Skeletal muscle cell (primary cell): ENCODE measurements around the gene ARHGAP25.

Experiments used
- DNase-seq: peaks from one replicate; pipeline ENCODE4 v3.0.0-alpha.2; 2010; ENCODE audit warnings: low read depth
- H3K4me3 ChIP-seq: 2 replicates; pipeline ENCODE4 v1.5.1; 2011; ENCODE audit warnings: low read depth, mild to moderate bottlenecking, control low read depth, low read length, moderate library complexity

The ARHGAP25 gene

DNA sequence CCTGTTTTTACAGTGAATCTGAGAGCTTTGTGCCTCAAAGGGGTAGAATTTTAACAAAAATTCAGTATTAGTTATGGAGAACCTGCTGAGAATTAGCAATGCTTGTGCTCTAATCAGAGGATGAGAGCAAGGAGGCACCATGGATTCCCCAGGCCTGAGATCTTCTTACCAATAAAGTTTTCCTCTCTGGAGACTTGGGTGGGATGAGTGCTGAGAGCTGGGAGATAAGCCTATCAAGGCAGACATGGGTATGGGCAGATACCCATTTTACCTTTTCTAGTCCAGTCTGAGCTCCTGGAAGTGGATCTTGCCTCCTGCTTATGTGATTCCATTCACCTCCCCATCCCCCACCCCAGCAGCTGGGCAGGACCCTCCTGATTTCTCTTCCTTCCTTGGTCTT is 82.7 kb downstream of the ARHGAP25 start:
- no peak overlapping the region for H3K4me3 ChIP-seq
- DNase-seq, result no peak

DNA sequence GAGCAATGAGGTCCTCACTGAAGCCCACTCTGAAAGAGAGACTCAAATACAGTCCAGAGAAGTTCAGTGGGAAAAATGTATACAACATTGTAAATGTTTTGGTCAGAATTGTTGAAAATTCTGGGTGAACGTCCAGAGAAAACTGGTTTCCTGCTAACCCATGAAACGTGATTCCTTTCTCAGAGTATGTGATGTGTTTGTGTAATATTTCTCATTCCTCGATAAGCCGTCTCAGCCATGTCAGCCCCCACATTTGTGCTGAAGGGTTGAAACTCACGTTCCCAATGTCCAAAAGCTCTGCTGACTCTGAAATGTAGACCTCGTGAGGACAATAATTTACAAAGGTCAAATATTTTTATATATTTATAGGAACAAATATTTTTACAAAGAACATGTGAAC is 84.9 kb downstream of the ARHGAP25 start:
- no peak overlapping the region for H3K4me3 ChIP-seq
- no peak for DNase-seq

DNA sequence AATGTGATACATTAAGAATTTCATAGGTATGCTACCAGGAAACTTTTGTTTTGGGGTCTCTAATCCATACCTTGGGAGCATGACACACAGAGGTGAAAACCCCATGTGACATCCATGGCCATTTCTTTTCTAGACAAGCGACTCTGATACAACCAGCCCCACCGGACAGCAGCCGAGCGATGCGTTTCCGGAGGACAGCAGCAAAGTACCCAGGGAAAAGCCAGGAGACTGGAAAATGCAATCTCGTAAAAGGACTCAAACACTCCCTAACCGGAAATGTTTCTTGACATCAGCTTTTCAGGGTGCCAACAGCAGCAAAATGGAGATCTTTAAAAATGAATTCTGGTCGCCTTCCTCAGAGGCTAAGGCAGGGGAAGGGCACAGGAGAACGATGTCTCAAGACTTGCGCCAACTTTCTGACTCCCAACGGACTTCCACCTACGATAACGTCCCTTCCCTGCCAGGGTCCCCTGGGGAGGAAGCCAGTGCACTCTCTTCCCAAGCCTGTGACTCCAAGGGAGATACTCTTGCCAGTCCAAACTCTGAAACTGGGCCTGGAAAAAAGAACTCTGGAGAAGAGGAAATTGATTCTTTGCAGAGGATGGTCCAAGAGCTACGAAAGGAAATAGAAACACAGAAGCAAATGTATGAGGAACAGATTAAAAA is 87.7 kb downstream of the ARHGAP25 start:
- H3K4me3 ChIP-seq, result no peak overlapping the region
- no peak for DNase-seq

DNA sequence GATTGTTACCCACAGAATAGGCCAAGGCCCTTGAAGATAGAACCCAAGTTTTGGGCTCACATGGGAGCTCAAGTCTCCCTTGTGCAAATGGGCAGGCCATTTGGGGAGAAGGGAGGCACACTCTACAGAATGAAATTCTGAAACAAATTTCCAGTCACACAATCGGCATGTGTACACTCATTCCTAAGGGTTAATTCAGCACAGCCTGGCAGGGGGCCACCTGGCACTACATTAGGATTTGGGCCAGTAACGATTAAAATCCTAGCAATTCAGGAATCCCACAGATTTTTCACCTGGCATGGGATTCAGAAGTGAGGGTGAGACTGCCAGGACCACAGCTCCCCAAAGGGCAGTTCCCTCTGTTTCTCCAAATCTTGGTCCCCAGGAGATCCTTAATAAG is 90.2 kb downstream of the ARHGAP25 start:
- DNase-seq, result no peak
- H3K4me3 ChIP-seq, result no peak overlapping the region

DNA sequence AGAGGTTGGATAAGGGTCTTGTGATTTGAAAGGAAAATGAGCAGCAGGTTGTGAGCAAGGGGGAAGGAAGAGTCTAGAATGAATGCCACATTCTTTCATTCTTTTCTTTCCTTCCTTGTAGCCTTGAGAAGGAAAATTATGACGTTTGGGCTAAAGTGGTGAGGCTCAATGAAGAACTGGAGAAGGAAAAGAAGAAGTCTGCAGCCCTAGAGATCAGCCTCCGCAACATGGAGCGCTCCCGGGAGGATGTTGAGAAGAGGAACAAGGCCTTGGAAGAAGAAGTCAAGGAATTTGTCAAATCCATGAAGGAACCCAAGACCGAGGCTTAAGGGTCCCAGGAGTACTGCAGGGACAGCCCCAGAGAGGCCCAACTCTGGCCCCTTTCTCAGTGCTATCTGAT is 91.3 kb downstream of the ARHGAP25 start:
- no peak for DNase-seq
- H3K4me3 ChIP-seq, result no peak overlapping the region

DNA sequence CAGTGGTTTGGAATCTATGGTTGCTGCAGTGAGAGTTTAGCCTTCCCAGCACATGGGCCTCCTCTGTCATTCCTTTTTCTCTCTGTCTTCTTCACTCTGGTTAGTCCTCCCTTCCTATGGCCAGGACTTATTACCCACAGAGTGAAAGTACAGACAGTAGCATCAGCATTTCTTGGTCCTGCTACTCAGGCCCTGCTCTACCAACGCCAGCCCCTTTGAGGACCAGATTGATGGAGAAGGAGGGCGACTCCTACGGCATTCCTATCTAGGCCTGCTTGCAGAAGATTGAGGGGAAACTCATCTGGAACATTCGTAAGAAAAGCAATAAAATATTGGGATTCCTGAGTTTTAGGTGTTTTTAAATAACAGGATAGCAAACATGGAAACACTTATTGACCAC is 93.1 kb downstream of the ARHGAP25 start:
- H3K4me3 ChIP-seq, result no peak overlapping the region
- no peak for DNase-seq

DNA sequence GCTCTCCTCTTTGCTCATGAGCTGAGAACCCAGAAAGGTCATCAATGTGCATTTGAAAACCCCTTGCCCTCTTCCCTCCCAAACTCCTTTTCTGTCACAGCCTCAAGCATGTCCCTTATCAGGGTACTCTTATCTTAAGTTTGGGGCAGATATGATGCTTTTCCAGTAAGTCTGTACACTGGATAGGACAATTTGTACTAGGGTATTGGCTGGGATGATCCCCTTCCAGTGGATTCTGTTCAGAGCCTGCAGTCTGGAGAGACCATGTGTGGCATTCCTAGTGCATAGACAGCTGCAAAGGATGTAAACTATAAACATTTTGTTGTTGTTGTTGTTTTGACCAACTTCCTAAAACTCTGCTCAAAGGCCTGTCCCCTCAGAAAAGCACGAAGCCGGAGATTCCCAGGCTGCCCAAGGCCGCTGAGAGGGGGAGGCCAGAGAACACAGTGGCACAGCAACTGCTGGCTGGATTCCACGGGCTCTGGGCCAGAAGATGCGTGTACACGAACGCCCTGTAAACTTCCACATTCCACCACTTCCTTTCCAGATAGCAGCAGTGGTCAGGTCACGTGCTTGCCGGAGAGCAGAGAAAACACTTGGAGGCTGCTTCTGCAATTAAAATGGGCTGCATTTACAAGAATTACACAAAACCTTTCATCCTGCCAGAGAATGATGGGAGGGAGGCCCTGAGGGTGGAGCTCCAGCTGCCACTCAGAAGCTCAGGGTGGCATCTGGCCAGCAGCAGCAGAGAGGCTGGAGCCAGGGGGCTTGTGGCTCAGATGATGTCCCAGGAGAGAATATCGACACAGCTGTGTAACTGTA is 94.5 kb downstream of the ARHGAP25 start:
- DNase-seq, result peak; percentile 89

DNA sequence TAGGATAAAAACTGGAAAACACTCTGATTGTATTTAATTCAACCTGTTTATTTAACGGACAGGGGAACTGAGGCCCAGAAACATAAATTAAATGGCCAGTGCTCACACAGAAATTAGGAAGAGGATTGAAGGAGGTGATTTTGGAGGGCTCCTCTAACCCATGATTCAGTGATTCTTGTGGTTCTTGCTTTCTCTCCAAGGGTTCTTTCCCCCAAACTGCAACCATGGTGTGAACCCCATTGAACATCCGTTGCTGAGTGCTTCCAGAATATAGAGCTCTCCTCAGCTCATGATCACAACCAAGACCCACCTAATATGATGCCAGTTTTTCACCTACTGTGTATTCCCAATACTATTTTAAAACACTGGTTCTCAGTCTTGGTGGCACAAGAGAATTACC is 95.1 kb downstream of the ARHGAP25 start:
- no peak for DNase-seq

More for the DNA sequence above, 94.5 kb downstream of the ARHGAP25 start:
- H3K4me3 ChIP-seq, result no peak overlapping the region

DNA sequence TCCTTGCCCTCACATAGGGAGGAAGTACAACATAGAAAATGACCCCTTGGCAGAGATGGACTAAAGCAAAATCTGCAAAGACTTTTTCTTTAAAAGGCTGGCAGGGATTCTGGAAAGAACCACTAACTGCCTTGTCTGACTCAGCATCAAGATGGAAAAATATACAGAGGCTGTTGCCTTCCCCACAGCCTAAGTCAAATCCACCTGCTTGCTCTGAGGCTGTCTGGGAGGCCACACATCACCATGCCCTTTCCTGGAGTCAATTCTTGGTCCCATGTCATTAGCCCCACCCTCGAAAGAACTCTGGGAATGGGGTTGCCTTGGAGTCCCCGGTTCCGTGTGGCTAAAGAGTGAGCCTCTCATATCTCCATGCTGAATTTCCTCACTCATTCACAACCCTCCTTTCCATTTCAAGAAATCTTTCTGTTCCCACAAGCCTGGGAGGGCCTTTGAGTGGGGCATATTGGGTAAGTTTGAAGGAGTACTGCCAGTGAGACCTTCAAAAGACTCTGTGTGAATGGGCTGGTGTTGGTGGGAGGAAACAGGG is 97.1 kb downstream of the ARHGAP25 start:
- DNase-seq, result no peak
- H3K4me3 ChIP-seq, result no peak overlapping the region

More for the DNA sequence above, 95.1 kb downstream of the ARHGAP25 start:
- H3K4me3 ChIP-seq, result no peak overlapping the region

DNA sequence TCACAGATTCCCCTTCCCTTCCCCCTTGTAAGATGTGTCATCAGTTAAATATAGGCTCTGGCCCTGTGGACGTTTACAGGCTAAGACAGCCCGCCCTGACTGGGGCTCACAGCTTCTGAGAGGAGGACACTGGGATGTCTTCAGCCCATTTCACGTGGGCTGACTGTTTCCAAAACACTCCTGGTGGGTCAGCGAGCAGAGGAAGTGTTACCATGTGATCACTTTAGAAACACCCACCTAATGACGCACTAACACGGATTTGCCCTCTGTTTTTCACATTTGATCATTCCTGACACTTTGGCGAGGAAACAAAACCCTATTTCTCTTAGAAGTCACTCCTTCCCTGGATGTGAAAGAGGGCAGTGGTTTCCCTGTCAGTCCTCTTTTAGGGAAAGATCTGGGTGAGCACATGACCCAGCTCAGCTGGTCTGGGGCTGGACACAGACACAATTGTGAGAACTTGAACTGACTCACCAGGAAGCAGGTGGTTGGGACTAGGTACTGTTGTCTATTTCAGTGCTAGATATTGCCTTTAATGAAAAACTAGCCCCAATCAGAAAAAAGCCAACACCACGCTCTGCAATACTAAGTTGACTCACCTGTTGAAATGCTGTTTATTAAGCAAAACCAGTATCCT is 97.7 kb downstream of the ARHGAP25 start:
- H3K4me3 ChIP-seq, result no peak overlapping the region
- DNase-seq, result peak; percentile 40

DNA sequence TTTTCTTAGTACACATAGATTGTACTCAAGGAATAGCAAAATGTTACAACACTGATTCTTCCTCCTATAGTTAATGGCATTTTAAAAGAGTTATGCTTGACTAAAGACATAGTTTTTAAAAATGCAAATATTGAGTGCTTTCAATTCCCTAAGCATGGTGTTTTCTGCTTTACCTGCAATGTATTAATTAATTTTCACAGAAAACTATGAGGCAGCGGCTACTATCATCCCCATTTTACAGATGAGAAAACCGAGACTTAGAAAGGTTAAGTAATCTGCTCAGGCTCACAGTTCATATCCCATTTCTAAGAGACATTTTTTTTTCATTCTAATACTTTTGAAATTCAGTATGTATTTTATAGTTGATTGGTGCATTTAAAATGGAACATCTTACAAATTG is 98.6 kb downstream of the ARHGAP25 start:
- H3K4me3 ChIP-seq, result no peak overlapping the region
- no peak for DNase-seq

DNA sequence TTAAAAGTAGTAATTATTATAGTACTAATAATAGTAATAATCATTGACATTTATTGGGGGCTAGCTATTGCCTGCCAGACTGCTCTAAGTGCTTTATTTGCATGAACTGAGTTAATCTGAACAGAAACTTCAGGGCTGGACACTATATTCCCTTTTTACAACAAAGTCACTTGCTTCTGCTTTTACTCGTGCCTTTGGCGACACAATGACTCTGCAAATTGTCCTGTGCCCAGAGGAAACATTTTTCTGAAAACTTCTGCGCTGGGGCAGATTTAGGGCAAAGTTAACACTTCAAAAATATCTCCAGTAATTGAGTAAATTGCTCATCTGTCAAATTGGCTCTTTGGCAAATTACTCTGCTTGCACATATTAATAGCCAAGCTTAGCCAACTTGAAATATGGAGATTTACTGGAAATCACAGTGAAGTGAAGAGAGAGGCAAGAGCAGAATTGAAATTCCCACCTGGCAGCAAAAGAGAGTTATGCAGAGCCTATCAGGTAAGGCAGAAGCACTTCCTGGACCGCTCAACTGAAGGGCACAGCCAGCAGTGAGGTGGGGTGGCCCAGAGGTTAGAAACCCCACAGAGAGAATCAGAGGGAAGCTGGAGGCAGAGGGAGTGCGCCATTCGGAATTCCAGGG is 100.2 kb downstream of the ARHGAP25 start:
- no peak for DNase-seq
- H3K4me3 ChIP-seq, result no peak overlapping the region

DNA sequence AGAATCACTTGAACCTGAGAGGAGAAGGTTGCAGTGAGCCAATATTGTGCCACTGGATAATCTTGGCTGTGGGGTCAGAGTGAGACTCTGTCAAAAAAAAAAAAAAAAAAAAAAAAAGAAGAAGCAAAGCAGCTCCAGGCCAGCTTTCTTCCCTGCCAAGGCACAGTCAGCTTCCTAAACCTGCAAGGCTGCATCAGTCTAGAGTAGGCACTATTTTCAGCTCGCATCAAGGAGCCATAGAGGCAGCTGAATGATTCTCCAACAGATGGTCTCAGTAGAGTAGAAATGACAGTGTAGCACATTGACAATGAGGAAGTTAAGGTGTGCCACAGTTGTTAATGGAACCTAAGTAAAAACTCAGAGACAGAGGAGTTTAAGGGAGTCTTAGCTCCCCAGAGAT is 101.0 kb downstream of the ARHGAP25 start:
- no peak for DNase-seq
- H3K4me3 ChIP-seq, result no peak overlapping the region

DNA sequence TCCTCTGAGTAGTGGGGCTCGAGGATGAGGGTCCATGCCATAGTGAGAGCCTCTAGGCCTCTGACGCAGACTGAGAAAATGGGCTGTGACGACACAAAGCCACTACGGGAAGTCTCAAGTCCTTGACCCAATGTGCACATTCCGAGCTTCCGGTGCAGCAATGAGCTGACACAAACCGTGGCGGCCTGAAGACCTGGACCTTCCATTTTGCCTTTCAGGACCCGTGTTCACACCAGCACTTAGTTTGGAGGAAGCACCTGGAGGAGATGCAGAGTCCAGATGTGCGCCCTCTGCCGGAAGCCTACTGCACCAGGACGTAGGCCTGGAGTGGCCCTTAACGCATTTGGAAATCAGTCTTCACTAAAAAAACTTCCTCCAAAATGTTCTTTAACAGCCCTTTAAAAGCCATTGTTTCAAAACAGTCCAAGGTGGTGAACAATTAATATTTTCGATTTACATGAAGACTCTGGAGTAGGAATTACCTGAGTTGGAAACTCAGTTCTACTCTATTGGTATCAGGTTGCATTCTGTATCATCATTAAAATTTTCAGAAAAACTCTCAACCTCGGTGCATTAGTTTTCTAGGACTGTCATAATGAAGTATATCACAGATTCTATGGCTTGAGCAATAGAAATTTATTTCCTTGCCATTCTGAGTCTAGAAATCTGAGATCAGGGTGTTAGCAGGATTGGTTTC is 102.7 kb downstream of the ARHGAP25 start:
- no peak for DNase-seq
- no peak overlapping the region for H3K4me3 ChIP-seq

DNA sequence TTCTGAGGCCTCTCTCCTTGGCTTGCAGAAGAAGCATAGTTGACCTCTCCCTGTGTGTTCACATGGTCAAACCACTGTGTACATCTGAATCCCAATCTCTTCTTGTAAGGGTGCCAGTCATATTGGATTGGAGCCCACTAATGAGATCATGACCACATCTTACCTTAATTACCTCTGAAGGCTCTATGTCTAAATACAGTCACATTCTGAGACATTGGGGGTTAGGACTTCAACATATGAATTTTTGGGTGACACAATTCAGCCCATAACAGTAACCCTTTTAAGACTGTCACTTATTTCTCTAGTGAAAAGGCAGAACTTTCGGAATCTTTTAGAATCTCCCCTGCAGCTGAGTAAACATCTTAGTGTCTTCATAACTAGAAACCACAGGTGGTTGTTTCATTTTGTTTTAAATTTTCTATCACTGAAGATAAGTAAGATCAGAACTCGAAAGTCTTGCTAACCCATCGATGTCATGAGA is 103.3 kb downstream of the ARHGAP25 start:
- DNase-seq, result no peak
- no peak overlapping the region for H3K4me3 ChIP-seq

DNA sequence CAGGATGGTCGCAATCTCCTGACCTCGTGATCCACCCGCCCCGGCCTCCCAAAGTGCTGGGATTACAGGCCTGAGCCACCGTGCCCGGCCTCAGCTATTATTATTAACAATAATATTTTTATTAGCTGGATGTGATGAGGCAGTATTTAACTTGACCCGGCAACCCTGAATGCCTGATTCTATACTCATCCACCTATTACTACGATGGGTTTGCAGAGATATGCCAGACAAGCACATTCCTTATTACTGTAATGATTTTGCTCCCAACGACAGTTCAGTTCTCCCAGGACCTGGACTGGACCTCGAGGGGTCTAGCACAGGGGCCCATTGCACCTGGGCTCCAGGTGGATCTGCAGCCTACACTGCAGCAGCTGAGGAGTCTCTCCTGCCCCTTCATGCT is 104.0 kb downstream of the ARHGAP25 start:
- DNase-seq, result no peak
- no peak overlapping the region for H3K4me3 ChIP-seq

DNA sequence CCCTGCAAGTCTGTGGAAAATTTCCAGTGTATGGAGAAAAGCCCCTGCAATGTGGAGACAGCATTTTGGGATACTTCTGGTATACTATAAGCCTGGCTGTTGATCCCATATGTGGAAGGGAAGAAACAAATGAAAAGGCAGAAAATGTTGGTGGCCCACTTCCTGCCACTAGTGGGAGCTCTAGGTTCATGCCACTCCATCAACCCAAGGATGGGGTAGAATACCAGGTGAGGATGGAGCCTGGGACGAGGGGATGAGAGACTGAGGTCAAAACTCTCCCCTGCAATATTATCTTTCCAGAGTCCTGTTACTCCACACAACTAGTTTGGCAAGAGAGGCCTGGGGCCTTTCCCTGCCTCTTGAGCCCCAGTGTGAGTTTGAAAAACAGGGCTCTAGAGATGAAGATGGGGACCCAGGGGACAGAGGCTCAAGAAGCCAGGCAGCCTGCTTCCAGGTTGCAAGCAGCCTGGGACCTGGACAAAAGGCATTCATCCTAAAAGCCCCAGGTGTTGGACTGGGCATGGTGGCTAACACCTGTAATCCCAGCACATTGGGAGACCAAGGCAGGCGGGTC is 104.7 kb downstream of the ARHGAP25 start:
- no peak for DNase-seq
- no peak overlapping the region for H3K4me3 ChIP-seq

DNA sequence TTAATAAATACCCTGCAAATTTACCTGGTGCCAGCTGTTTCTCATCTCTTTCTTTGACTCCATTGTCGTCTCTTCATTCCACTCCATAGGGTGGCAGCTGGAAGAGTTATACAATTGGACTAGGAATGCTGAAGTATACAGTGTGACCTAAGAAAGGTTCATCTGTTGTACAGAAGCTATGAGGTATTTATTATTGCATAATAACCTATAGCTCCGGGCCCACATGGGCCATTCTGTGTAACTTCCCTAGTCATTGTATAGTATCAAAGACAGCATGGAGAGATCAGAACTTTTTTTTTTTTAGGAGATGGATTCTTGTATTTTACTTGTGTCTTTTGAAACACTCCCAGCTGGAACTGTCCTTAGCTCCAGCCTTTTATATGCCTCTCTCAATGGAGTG is 110.4 kb downstream of the ARHGAP25 start:
- no peak overlapping the region for H3K4me3 ChIP-seq
- DNase-seq, result no peak

DNA sequence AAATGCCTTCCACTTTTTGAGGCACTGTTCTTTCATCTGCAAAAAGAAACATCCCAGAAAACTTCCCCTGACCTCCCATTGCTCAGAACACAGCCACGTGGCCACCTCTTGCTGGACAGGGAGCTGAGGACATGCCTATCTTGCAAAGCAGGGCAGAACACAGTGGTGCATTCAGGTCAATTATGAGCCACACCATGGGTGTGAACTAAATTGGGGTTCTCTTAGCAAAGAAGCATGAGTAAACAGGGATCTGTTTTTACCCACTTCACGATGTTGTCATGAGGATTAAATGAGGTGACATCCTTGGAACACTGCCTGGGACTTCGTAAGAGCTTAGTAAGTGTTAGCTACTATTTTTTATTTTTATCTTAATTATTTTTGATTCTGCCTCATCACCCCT is 111.5 kb downstream of the ARHGAP25 start:
- no peak for DNase-seq
- H3K4me3 ChIP-seq, result no peak overlapping the region
